CD4-positive, alpha-beta T cell treated with Interleukin-4 for 1 hour (primary cell): ENCODE data around the gene ERCC2.

Experiments used
- DNase-seq, 2 donors: peaks; one replicate each; pipeline ENCODE4 v3.0.0-alpha.2; 2020 to 2022

The ERCC2 gene

GRCh38 chr19:45400192-45400591 is 29.8 kb upstream of the ERCC2 start:
- no peak for DNase-seq

- DNase-seq: no peak
Measured at GRCh38 chr19:45395821-45396617, 25.6 kb upstream of the ERCC2 start.

GRCh38 chr19:45391871-45392665 is 21.7 kb upstream of the ERCC2 start:
- no peak for DNase-seq

- DNase-seq: no peak
Measured at GRCh38 chr19:45391346-45391745, 21.0 kb upstream of the ERCC2 start.

- DNase-seq: no peak
Measured at GRCh38 chr19:45385392-45386221, 15.2 kb upstream of the ERCC2 start.

- no peak for DNase-seq
Measured at GRCh38 chr19:45382426-45382825, 12.1 kb upstream of the ERCC2 start.

GRCh38 chr19:45380107-45380506 is 9.7 kb upstream of the ERCC2 start:
- DNase-seq: no peak

GRCh38 chr19:45376045-45376724 is 5.8 kb upstream of the ERCC2 start:
- no peak for DNase-seq

- DNase-seq: no peak
Measured at GRCh38 chr19:45368737-45369340, 1.5 kb downstream of the ERCC2 start.

- DNase-seq: no peak
Measured at GRCh38 chr19:45368127-45368526, 2.2 kb downstream of the ERCC2 start.

GRCh38 chr19:45364696-45365095 is 5.7 kb downstream of the ERCC2 start:
- DNase-seq: no peak

GRCh38 chr19:45363861-45364459 is 6.4 kb downstream of the ERCC2 start:
- no peak for DNase-seq

GRCh38 chr19:45362291-45362690 is 8.1 kb downstream of the ERCC2 start:
- DNase-seq: no peak

- DNase-seq: no peak
Measured at GRCh38 chr19:45361608-45362007, 8.8 kb downstream of the ERCC2 start.

GRCh38 chr19:45358213-45358792 is 12.1 kb downstream of the ERCC2 start:
- DNase-seq: no peak

GRCh38 chr19:45357445-45357783 is 13.0 kb downstream of the ERCC2 start:
- DNase-seq: no peak

- no peak for DNase-seq
Measured at GRCh38 chr19:45356760-45357444, 13.5 kb downstream of the ERCC2 start.

- DNase-seq: no peak
Measured at GRCh38 chr19:45355910-45356309, 14.5 kb downstream of the ERCC2 start.

GRCh38 chr19:45355402-45355801 is 15.0 kb downstream of the ERCC2 start:
- no peak for DNase-seq

- DNase-seq: no peak
Measured at GRCh38 chr19:45354241-45354842, 16.0 kb downstream of the ERCC2 start.
